BLaER1 treated with 17β-estradiol and CSF1 and Interleukin-3, amounts not matched to agents 10 nM and 100 nM (cell line): ENCODE data around the gene DPYSL3.

Source experiments
- H3K27ac ChIP-seq, 11 experiments: shearing (Covaris generic); formaldehyde crosslinking; 2 replicates each; pipeline ENCODE4 v1.8.1; 2022
- H3K27me3 ChIP-seq, 11 experiments: shearing (Covaris generic); formaldehyde crosslinking; 2 replicates each; pipeline ENCODE4 v1.8.1; 2022
- H3K36me3 ChIP-seq, 11 experiments: shearing (Covaris generic); formaldehyde crosslinking; 2 replicates each; pipeline ENCODE4 v1.8.1; 2022
- H3K4me1 ChIP-seq, 10 experiments: shearing (Covaris generic); formaldehyde crosslinking; 2 replicates each; pipeline ENCODE4 v1.8.1; 2022
- H3K4me2 ChIP-seq, 11 experiments: shearing (Covaris generic); formaldehyde crosslinking; 2 replicates each; pipeline ENCODE4 v1.8.1; 2022
- H3K4me3 ChIP-seq, 10 experiments: shearing (Covaris generic); formaldehyde crosslinking; 2 replicates each; pipeline ENCODE4 v1.8.1; 2022
- H3K9ac ChIP-seq, 11 experiments: shearing (Covaris generic); formaldehyde crosslinking; 2 replicates each; pipeline ENCODE4 v1.8.1; 2022
- H3K9me3 ChIP-seq, 11 experiments: shearing (Covaris generic); formaldehyde crosslinking; replicated peaks in 1 of 11; 2 replicates each; pipeline ENCODE4 v1.8.1; 2022
- H4K20me1 ChIP-seq, 11 experiments: shearing (Covaris generic); formaldehyde crosslinking; 2 replicates each; pipeline ENCODE4 v1.8.1; 2022
- Cebpa-rat ChIP-seq, 11 experiments: shearing (Covaris generic); IDR thresholded peaks; 2 replicates each; pipeline ENCODE4 v1.8.1; 2022

Gene DPYSL3

GRCh38 chr5:147398860-147399259, 111.0 kb downstream of the DPYSL3 start:
- Histone ChIP-seq H3K36me3 (no peaks in the 10 kb centered on the region), H4K20me1 (no peaks in the 10 kb centered on the region), H3K4me2 (no peak overlapping the region), H3K4me1 (peaks cover 2 to 14% (median 8%) of the 10 kb centered on the region in 10 experiments; a peak in 16 of 20 replicates), H3K27me3 (no peaks in the 10 kb centered on the region), H3K4me3 (no peak overlapping the region), H3K9me3 (no peaks in the 10 kb centered on the region; a peak in 1 of 22 replicates), H3K9ac (no peak overlapping the region), H3K27ac (no peak overlapping the region)
- TF ChIP-seq Cebpa-rat (IDR thresholded peaks at IDR 0.05) = no peak

GRCh38 chr5:147397616-147398015, 112.3 kb downstream of the DPYSL3 start:
- H3K27me3 ChIP-seq = no peaks in the 10 kb centered on the region
- H3K27ac ChIP-seq = no peak overlapping the region
- H3K4me3 ChIP-seq = no peak overlapping the region
- no peak for TF ChIP-seq Cebpa-rat (IDR thresholded peaks at IDR 0.05)
- no peak overlapping the region for H3K4me2 ChIP-seq
- no peaks in the 10 kb centered on the region; a peak in 1 of 22 replicates for H3K9me3 ChIP-seq
- no peak overlapping the region for H3K9ac ChIP-seq
- peaks cover 0 to 14% (median 3%) of the 10 kb centered on the region in 10 experiments; a peak in 8 of 20 replicates for H3K4me1 ChIP-seq
- H4K20me1 ChIP-seq = no peaks in the 10 kb centered on the region
- H3K36me3 ChIP-seq = no peaks in the 10 kb centered on the region

- no peak overlapping the region for H3K4me2 ChIP-seq
- no peaks in the 10 kb centered on the region; a peak in 1 of 22 replicates for H3K9me3 ChIP-seq
- H3K27ac ChIP-seq = no peak overlapping the region
- no peaks in the 10 kb centered on the region for H4K20me1 ChIP-seq
- no peak overlapping the region for H3K4me3 ChIP-seq
- no peak for TF ChIP-seq Cebpa-rat (IDR thresholded peaks at IDR 0.05)
- H3K4me1 ChIP-seq = peaks cover 0 to 14% (median 4%) of the 10 kb centered on the region in 10 experiments; a peak in 5 of 20 replicates
- no peaks in the 10 kb centered on the region for H3K36me3 ChIP-seq
- H3K9ac ChIP-seq = no peak overlapping the region
- no peaks in the 10 kb centered on the region for H3K27me3 ChIP-seq
These were observed 113.6 kb downstream of the DPYSL3 start for GRCh38 chr5:147396070-147396823.

- Histone ChIP-seq H3K27me3 (no peaks in the 10 kb centered on the region), H3K36me3 (no peaks in the 10 kb centered on the region), H3K9me3 (no peaks in the 10 kb centered on the region; a peak in 1 of 22 replicates), H3K4me2 (peak overlapping the region in 4 of 11 experiments; percentile 6 to 38 (median 14); a peak in 2 of 22 replicates), H3K9ac (no peak overlapping the region), H3K4me3 (no peak overlapping the region), H3K4me1 (peaks cover 0 to 14% (median 4%) of the 10 kb centered on the region in 10 experiments; a peak in 6 of 20 replicates), H4K20me1 (no peaks in the 10 kb centered on the region), H3K27ac (no peak overlapping the region)
- TF ChIP-seq Cebpa-rat (IDR thresholded peaks at IDR 0.05) = no peak
These were observed 115.8 kb downstream of the DPYSL3 start for GRCh38 chr5:147393874-147394672.

GRCh38 chr5:147391781-147392180, 118.1 kb downstream of the DPYSL3 start:
- H3K9me3 ChIP-seq = no peaks in the 10 kb centered on the region; a peak in 1 of 22 replicates
- no peaks in the 10 kb centered on the region for H3K36me3 ChIP-seq
- TF ChIP-seq Cebpa-rat (IDR thresholded peaks at IDR 0.05) = no peak
- H3K4me3 ChIP-seq = no peak overlapping the region
- H3K4me1 ChIP-seq = peaks cover 0 to 14% (median 4%) of the 10 kb centered on the region in 10 experiments; a peak in 6 of 20 replicates
- no peaks in the 10 kb centered on the region for H3K27me3 ChIP-seq
- H3K4me2 ChIP-seq = no peak overlapping the region
- no peak overlapping the region for H3K27ac ChIP-seq
- H3K9ac ChIP-seq = no peak overlapping the region
- no peaks in the 10 kb centered on the region for H4K20me1 ChIP-seq

- TF ChIP-seq Cebpa-rat (IDR thresholded peaks at IDR 0.05) = no peak
- Histone ChIP-seq H3K27me3 (no peaks in the 10 kb centered on the region), H4K20me1 (no peaks in the 10 kb centered on the region), H3K27ac (no peak overlapping the region), H3K36me3 (no peaks in the 10 kb centered on the region), H3K9ac (no peak overlapping the region), H3K4me3 (no peak overlapping the region), H3K4me1 (peaks cover 0 to 14% (median 4%) of the 10 kb centered on the region in 10 experiments; a peak in 6 of 20 replicates), H3K4me2 (no peak overlapping the region), H3K9me3 (no peaks in the 10 kb centered on the region)
These were observed 119.1 kb downstream of the DPYSL3 start for GRCh38 chr5:147390654-147391225.

GRCh38 chr5:147388184-147389108, 121.4 kb downstream of the DPYSL3 start:
- H3K27me3 ChIP-seq = no peaks in the 10 kb centered on the region
- H3K27ac ChIP-seq = no peak overlapping the region
- H4K20me1 ChIP-seq = no peaks in the 10 kb centered on the region
- H3K4me3 ChIP-seq = no peak overlapping the region
- no peaks in the 10 kb centered on the region for H3K9me3 ChIP-seq
- peaks cover 0 to 6% (median 0%) of the 10 kb centered on the region in 10 experiments; a peak in 6 of 20 replicates for H3K4me1 ChIP-seq
- no peak overlapping the region for H3K4me2 ChIP-seq
- H3K9ac ChIP-seq = no peak overlapping the region
- TF ChIP-seq Cebpa-rat (IDR thresholded peaks at IDR 0.05) = no peak
- no peaks in the 10 kb centered on the region for H3K36me3 ChIP-seq

GRCh38 chr5:147387109-147387508, 122.8 kb downstream of the DPYSL3 start:
- H3K4me1 ChIP-seq = peaks cover 0 to 1% (median 0%) of the 10 kb centered on the region in 10 experiments; a peak in 1 of 20 replicates

More at GRCh38 chr5:147387109-147387508, 122.8 kb downstream of the DPYSL3 start:
- Histone ChIP-seq H4K20me1 (no peaks in the 10 kb centered on the region), H3K9ac (no peak overlapping the region), H3K27ac (no peak overlapping the region), H3K27me3 (no peaks in the 10 kb centered on the region), H3K4me2 (no peak overlapping the region), H3K4me3 (no peak overlapping the region), H3K9me3 (no peaks in the 10 kb centered on the region), H3K36me3 (no peaks in the 10 kb centered on the region)
- no peak for TF ChIP-seq Cebpa-rat (IDR thresholded peaks at IDR 0.05)
